ENCODE results near the gene ST3GAL3. TPM values are rescaled to one million over a fixed set of nuclear protein-coding genes. Genes with fewer than 3 reads are reported as not detected.

Gene ST3GAL3
- total RNA-seq, 4 donors from 2014 or later, result 32.2 to 57.4 (median 38.3) TPM

DNA sequence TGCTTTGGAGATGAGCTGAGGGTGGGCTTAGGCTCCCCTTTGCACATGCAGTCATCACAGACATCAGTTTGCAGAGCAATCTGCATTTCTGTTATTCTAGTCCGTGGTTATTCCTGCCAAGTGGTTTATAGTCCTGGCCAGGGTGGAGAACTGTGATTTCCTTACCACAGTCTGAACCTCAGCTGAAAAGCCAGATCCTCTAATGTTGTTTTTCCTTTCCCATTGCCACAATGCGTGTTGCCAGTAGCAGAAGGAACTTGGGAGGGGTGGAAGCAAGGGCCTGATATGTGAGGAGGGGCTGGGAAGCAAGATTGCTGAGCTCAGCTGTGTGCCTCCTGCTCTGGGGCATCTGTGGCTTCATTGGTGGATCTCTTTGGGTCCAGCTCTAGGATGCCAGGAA is 18.0 kb upstream of the ST3GAL3 start:
- Histone ChIP-seq H3K4me3 (no peak overlapping the region), H3K4me1 (peaks cover 0 to 12% of the 10 kb centered on the region in 2 donors), H3K27me3 (no peaks in the 10 kb centered on the region), H3K27ac (peak overlapping the region in 2 of 4 donors; percentile 62 to 64), H3K36me3 (peaks cover 0 to 79% of the 10 kb centered on the region in 2 donors), H3K9me3 (no peaks in the 10 kb centered on the region)
- no peak for TF ChIP-seq POLR2A (IDR thresholded peaks at IDR 0.05)
- TF ChIP-seq, protein P1, sequence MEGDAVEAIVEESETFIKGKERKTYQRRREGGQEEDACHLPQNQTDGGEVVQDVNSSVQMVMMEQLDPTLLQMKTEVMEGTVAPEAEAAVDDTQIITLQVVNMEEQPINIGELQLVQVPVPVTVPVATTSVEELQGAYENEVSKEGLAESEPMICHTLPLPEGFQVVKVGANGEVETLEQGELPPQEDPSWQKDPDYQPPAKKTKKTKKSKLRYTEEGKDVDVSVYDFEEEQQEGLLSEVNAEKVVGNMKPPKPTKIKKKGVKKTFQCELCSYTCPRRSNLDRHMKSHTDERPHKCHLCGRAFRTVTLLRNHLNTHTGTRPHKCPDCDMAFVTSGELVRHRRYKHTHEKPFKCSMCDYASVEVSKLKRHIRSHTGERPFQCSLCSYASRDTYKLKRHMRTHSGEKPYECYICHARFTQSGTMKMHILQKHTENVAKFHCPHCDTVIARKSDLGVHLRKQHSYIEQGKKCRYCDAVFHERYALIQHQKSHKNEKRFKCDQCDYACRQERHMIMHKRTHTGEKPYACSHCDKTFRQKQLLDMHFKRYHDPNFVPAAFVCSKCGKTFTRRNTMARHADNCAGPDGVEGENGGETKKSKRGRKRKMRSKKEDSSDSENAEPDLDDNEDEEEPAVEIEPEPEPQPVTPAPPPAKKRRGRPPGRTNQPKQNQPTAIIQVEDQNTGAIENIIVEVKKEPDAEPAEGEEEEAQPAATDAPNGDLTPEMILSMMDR (IDR thresholded peaks at IDR 0.05 in 4 of 5, conservative IDR thresholded peaks at IDR 0.05 in 1 of 5), result no peak
- intact Hi-C loops (cut with DNase I; ENCODE audit: low total_unique reads), result no loop called here
- DNase-seq (no peak), ATAC-seq (no peak)
- in situ Hi-C loops (cut with MboI; ENCODE audit: low sequenced_read_pairs in 4 of 4), result no loop called here

- ATAC-seq, result no peak
- Histone ChIP-seq H3K27me3 (no peaks in the 10 kb centered on the region), H3K4me3 (no peak overlapping the region), H3K9me3 (no peaks in the 10 kb centered on the region), H3K36me3 (peaks cover 3 to 92% of the 10 kb centered on the region in 2 donors), H3K27ac (no peak overlapping the region), H3K4me1 (peaks cover 0 to 12% of the 10 kb centered on the region in 2 donors)
- in situ Hi-C loops (cut with MboI; ENCODE audit: low sequenced_read_pairs in 4 of 4), result no loop called here
- intact Hi-C loops (cut with DNase I; ENCODE audit: low total_unique reads), result no loop called here
- no peak for DNase-seq
- TF ChIP-seq, protein P1 (IDR thresholded peaks at IDR 0.05 in 4 of 5, conservative IDR thresholded peaks at IDR 0.05 in 1 of 5), result no peak
- no peak for TF ChIP-seq POLR2A (IDR thresholded peaks at IDR 0.05)
Measured at GRCh38 chr1:43691871-43692815, 15.2 kb upstream of the ST3GAL3 start.

GRCh38 chr1:43693371-43693770 is 14.0 kb upstream of the ST3GAL3 start:
- Histone ChIP-seq H3K9me3 (no peaks in the 10 kb centered on the region), H3K27ac (no peak overlapping the region), H3K36me3 (peaks cover 3 to 98% of the 10 kb centered on the region in 2 donors), H3K27me3 (no peaks in the 10 kb centered on the region), H3K4me1 (peaks cover 0 to 4% of the 10 kb centered on the region in 2 donors), H3K4me3 (no peak overlapping the region)
- TF ChIP-seq POLR2A (IDR thresholded peaks at IDR 0.05), result no peak
- TF ChIP-seq, protein P1 (IDR thresholded peaks at IDR 0.05 in 4 of 5, conservative IDR thresholded peaks at IDR 0.05 in 1 of 5), result no peak
- no peak for ATAC-seq
- DNase-seq, result no peak
- in situ Hi-C loops (cut with MboI; ENCODE audit: low sequenced_read_pairs in 4 of 4) (no loop called here), intact Hi-C loops (cut with DNase I; ENCODE audit: low total_unique reads) (no loop called here)

GRCh38 chr1:43699281-43699680 is 8.1 kb upstream of the ST3GAL3 start:
- no peak for DNase-seq
- intact Hi-C loops (cut with DNase I; ENCODE audit: low total_unique reads), result no loop called here
- no peaks in the 10 kb centered on the region for H3K4me1 ChIP-seq
- in situ Hi-C loops (cut with MboI; ENCODE audit: low sequenced_read_pairs in 4 of 4), result no loop called here
- no peaks in the 10 kb centered on the region for H3K27me3 ChIP-seq
- H3K4me3 ChIP-seq, result no peak overlapping the region
- no peak overlapping the region for H3K27ac ChIP-seq
- no peak for ATAC-seq
- no peak for TF ChIP-seq POLR2A (IDR thresholded peaks at IDR 0.05)
- TF ChIP-seq, protein P1 (IDR thresholded peaks at IDR 0.05 in 4 of 5, conservative IDR thresholded peaks at IDR 0.05 in 1 of 5), result no peak
- H3K36me3 ChIP-seq, result peaks cover 3 to 89% of the 10 kb centered on the region in 2 donors
- no peaks in the 10 kb centered on the region for H3K9me3 ChIP-seq
